22Rv1 (cell line): ENCODE results near the gene RTL1.

Experiments used
- ZFX ChIP-seq: fragments of 450-650 bp; IDR thresholded peaks from 2 replicates; pipeline ENCODE4 v1.6.1; 2017; ENCODE audit warnings: antibody characterized with exemption, borderline replicate concordance
- TF ChIP-seq, protein P1 (sequence below): fragments of 450-650 bp; IDR thresholded peaks from 2 replicates; pipeline ENCODE4 v1.5.1; 2017; ENCODE audit warnings: mild to moderate bottlenecking

DNA sequence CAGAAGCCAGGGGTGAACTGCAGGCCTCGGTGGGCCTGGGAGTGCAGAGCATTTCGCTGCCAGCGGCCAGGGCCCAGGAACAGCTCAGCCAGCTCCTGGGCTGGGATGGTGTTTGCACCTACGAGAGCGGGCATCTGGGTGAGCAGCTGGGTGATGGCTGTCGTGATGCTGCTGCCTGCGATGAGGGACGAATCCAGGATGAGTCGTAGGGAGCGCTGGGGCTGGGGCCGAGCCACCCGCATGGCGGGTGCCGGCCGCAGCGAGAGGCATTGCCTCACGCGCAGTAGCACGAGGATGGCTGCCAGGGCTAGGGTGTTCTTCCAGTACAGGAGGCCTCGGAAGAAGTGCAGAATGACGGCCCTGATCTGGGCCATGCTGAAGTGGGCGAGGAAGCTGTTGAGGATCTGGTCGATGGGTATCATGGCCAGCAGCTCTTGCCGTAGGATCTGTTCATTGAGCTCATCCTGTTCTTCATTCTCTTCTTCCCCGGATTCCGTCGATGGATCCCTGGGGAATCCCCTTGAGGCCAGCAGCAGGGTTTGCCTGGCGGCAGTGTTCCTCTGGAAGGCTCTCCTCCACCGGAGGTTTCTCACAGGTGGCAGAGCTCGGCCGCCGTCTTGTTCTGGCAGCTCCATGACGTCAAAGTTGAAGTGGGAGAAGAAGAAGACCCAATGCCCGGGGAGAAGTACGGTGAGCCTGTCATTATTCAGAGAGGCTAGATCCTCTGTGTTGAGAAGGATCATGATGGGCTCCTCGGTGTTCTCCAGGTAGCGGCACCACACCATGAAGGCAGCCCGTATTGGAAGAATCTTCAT, 22.1 kb downstream of the RTL1 start:
- TF ChIP-seq, protein P1, sequence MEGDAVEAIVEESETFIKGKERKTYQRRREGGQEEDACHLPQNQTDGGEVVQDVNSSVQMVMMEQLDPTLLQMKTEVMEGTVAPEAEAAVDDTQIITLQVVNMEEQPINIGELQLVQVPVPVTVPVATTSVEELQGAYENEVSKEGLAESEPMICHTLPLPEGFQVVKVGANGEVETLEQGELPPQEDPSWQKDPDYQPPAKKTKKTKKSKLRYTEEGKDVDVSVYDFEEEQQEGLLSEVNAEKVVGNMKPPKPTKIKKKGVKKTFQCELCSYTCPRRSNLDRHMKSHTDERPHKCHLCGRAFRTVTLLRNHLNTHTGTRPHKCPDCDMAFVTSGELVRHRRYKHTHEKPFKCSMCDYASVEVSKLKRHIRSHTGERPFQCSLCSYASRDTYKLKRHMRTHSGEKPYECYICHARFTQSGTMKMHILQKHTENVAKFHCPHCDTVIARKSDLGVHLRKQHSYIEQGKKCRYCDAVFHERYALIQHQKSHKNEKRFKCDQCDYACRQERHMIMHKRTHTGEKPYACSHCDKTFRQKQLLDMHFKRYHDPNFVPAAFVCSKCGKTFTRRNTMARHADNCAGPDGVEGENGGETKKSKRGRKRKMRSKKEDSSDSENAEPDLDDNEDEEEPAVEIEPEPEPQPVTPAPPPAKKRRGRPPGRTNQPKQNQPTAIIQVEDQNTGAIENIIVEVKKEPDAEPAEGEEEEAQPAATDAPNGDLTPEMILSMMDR = no peak
- no peak for TF ChIP-seq ZFX
